ENCODE results near the gene CD99L2. TPM values are rescaled to one million over a fixed set of nuclear protein-coding genes. Genes with fewer than 3 reads are reported as not detected.

CD99L2 gene
- total and polyA plus RNA-seq, 4 donors = 9.7 to 39.8 (median 23.8) TPM

- TF ChIP-seq CTCF (IDR thresholded peaks at IDR 0.05; ENCODE audit: low read depth, low read length, missing input control) (no peak), TAF1 (conservative IDR thresholded peaks at IDR 0.05) (no peak), FOXA1 (IDR thresholded peaks at IDR 0.05) (no peak), HNF4G (IDR thresholded peaks at IDR 0.05) (no peak)
Observed at GRCh38 chrX:150770623-150771022, 127.8 kb downstream of the CD99L2 start (continued).

- DNase-seq (ENCODE audit: low spot score) = no peak
- Histone ChIP-seq H3K27me3 (ENCODE audit: control insufficient read depth in 4 of 4, insufficient read depth in 4 of 4, low read length in 3 of 4) (no peaks in the 10 kb centered on the region), H3K9ac (ENCODE audit: low read depth in 1 of 2, low read length in 2 of 2) (no peak overlapping the region), H3K27ac (ENCODE audit: low read depth in 1 of 2, low read length in 2 of 2) (no peak overlapping the region), H3K4me1 (ENCODE audit: control insufficient read depth in 4 of 4, insufficient read depth in 4 of 4, low read length in 3 of 4) (peaks cover 0 to 5% (median 1%) of the 10 kb centered on the region in 4 donors), H3K9me3 (ENCODE audit: control insufficient read depth in 4 of 4, low read length in 3 of 4) (no peaks in the 10 kb centered on the region), H3K4me3 (ENCODE audit: low read depth in 1 of 3, low read length in 3 of 3) (no peak overlapping the region), H3K36me3 (ENCODE audit: control insufficient read depth in 4 of 4, insufficient read depth in 3 of 4, low read depth in 1 of 4, low read length in 3 of 4) (peaks cover 0 to 3% (median 0%) of the 10 kb centered on the region in 4 donors)
- WGBS = 92% methylated on average over 13 of the region's 13 CpGs
- TF ChIP-seq NR2F2 (IDR thresholded peaks at IDR 0.05) (no peak), SP1 (IDR thresholded peaks at IDR 0.05) (no peak), TAF1 (conservative IDR thresholded peaks at IDR 0.05) (no peak), FOXA1 (IDR thresholded peaks at IDR 0.05) (no peak), HNF4G (IDR thresholded peaks at IDR 0.05) (no peak), JUND (IDR thresholded peaks at IDR 0.05) (no peak)
- TF ChIP-seq, protein P1, sequence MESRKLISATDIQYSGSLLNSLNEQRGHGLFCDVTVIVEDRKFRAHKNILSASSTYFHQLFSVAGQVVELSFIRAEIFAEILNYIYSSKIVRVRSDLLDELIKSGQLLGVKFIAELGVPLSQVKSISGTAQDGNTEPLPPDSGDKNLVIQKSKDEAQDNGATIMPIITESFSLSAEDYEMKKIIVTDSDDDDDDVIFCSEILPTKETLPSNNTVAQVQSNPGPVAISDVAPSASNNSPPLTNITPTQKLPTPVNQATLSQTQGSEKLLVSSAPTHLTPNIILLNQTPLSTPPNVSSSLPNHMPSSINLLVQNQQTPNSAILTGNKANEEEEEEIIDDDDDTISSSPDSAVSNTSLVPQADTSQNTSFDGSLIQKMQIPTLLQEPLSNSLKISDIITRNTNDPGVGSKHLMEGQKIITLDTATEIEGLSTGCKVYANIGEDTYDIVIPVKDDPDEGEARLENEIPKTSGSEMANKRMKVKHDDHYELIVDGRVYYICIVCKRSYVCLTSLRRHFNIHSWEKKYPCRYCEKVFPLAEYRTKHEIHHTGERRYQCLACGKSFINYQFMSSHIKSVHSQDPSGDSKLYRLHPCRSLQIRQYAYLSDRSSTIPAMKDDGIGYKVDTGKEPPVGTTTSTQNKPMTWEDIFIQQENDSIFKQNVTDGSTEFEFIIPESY (IDR thresholded peaks at IDR 0.05) = no peak
Observed at GRCh38 chrX:150769408-150769807, 129.1 kb downstream of the CD99L2 start.

DNA sequence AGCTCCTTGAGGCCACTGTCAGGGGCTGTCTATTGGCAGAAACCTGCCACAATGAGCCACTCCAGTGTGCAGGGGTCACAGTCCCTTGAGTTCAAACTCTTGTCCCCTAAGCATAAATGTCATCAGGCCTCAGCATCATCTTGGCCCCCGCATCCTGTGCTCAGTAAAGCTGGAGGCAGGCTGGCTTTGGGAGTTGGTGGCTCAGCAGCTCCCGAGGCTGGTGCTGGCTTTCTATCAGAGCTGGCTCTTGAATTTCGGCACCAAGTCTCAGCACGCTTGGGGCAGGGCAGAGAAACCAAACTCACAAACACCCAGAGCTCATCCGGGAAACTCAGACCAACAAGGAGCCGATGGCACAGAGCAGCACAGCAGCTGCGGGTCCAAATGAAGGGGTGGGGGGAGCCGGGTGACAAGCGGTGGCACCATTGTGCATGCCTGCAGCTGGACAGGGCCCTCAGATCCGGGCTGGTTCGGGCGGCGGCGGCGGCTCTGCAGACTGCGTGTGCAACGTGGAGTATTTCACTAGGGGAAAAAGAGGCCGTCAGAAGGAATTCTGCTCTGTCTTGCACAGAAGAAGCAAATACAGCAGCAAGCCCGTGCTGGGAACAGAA, 129.8 kb downstream of the CD99L2 start:
- Histone ChIP-seq H3K36me3 (ENCODE audit: control insufficient read depth in 4 of 4, insufficient read depth in 3 of 4, low read depth in 1 of 4, low read length in 3 of 4) (peaks cover 0 to 3% (median 0%) of the 10 kb centered on the region in 4 donors), H3K9ac (ENCODE audit: low read depth in 1 of 2, low read length in 2 of 2) (no peak overlapping the region), H3K27me3 (ENCODE audit: control insufficient read depth in 4 of 4, insufficient read depth in 4 of 4, low read length in 3 of 4) (no peaks in the 10 kb centered on the region), H3K9me3 (ENCODE audit: control insufficient read depth in 4 of 4, low read length in 3 of 4) (no peaks in the 10 kb centered on the region), H3K27ac (ENCODE audit: low read depth in 1 of 2, low read length in 2 of 2) (no peak overlapping the region), H3K4me1 (ENCODE audit: control insufficient read depth in 4 of 4, insufficient read depth in 4 of 4, low read length in 3 of 4) (peaks cover 0 to 3% (median 0%) of the 10 kb centered on the region in 4 donors), H3K4me3 (ENCODE audit: low read depth in 1 of 3, low read length in 3 of 3) (no peak overlapping the region)
- no peak for TF ChIP-seq SP1 (IDR thresholded peaks at IDR 0.05)
- TF ChIP-seq JUND (IDR thresholded peaks at IDR 0.05) = no peak
- no peak for TF ChIP-seq FOXA2 (IDR thresholded peaks at IDR 0.05)
- TF ChIP-seq EGR1 (IDR thresholded peaks at IDR 0.05; ENCODE audit: low read depth in 2 of 2) = no peak
- TF ChIP-seq, protein P2, sequence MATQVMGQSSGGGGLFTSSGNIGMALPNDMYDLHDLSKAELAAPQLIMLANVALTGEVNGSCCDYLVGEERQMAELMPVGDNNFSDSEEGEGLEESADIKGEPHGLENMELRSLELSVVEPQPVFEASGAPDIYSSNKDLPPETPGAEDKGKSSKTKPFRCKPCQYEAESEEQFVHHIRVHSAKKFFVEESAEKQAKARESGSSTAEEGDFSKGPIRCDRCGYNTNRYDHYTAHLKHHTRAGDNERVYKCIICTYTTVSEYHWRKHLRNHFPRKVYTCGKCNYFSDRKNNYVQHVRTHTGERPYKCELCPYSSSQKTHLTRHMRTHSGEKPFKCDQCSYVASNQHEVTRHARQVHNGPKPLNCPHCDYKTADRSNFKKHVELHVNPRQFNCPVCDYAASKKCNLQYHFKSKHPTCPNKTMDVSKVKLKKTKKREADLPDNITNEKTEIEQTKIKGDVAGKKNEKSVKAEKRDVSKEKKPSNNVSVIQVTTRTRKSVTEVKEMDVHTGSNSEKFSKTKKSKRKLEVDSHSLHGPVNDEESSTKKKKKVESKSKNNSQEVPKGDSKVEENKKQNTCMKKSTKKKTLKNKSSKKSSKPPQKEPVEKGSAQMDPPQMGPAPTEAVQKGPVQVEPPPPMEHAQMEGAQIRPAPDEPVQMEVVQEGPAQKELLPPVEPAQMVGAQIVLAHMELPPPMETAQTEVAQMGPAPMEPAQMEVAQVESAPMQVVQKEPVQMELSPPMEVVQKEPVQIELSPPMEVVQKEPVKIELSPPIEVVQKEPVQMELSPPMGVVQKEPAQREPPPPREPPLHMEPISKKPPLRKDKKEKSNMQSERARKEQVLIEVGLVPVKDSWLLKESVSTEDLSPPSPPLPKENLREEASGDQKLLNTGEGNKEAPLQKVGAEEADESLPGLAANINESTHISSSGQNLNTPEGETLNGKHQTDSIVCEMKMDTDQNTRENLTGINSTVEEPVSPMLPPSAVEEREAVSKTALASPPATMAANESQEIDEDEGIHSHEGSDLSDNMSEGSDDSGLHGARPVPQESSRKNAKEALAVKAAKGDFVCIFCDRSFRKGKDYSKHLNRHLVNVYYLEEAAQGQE (IDR thresholded peaks at IDR 0.05) = no peak
- TF ChIP-seq GABPA (IDR thresholded peaks at IDR 0.05 in 1 of 2, conservative IDR thresholded peaks at IDR 0.05 in 1 of 2) = no peak
- no peak for TF ChIP-seq FOXA1 (IDR thresholded peaks at IDR 0.05)
- TF ChIP-seq, protein P1 (IDR thresholded peaks at IDR 0.05) = no peak
- no peak for TF ChIP-seq TAF1 (conservative IDR thresholded peaks at IDR 0.05)
- WGBS = 95% methylated on average over 19 of the region's 19 CpGs
- no peak for DNase-seq (ENCODE audit: low spot score)
